ENCODE data around the gene PARVG. TPM values are rescaled to one million over a fixed set of nuclear protein-coding genes. Genes with fewer than 3 reads are reported as not detected.

Gene PARVG
- total and polyA plus RNA-seq, 2 of the 8 experiments (the other 6 are each of a cell fraction or from before 2014, with no cell fraction given), result 0.37 to 1.5 TPM

DNA sequence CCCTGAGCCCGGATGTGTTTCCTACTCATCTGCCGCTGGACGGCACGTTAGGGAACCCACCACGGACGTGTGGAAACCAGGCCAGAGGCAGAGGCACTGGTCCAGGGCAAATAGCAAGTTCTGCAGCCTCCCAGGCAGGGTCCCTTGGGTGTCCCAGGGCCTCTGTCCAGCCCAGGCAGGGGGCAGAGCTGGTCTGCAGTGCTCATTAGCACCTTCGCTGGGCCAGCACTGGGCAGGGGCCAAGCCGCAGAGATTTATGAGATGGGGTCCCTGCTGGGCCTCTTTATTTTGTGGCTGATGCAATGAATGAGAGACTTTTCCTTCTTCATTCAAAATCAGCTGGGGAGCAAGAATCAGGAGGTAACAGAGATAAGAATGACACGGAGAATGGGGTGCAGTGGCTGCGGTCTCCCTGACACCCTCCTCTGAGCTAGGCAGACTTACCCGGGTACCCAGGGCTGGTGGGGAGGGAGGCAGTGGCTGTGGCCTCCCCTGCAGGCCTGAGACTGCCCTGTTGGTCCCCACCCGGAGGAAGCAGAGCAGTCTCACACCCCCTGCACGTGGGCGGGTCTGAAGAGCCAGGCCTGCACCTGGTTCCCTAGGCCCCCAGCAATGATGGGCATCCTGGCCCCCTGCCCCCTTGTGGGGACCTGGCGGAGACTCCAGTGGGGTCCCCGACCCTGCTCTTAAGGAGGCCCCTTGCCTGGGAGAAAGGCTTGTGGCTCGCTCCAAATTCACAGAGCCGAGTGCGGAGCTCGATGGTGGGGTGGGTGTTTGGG lies 14.0 kb upstream of the PARVG start:
- Histone ChIP-seq H3K27ac (ENCODE audit: low read depth, low read length) (no peak overlapping the region; the same call in 1 of the 2 replicates), H3K18ac (ENCODE audit: extremely low read depth, low read length) (peak overlapping the region; percentile 87), H2AFZ (ENCODE audit: low read length) (no peak overlapping the region), H2AK5ac (ENCODE audit: low read depth, low read length) (peak overlapping the region; percentile 56; the same call in 1 of the 2 replicates), H2BK20ac (ENCODE audit: low read length) (no peak overlapping the region), H3K4me2 (ENCODE audit: insufficient read depth in 1 of 2, low read depth in 2 of 2, low read length in 2 of 2) (no peak overlapping the region), H3K27me3 (replicated peaks in 1 of 4; ENCODE audit: control insufficient read depth in 3 of 4, extremely low read depth in 1 of 4, insufficient read depth in 3 of 4, low read length in 3 of 4) (no peaks in the 10 kb centered on the region), H2BK120ac (replicated peaks; ENCODE audit: low read depth, low read length) (no peak overlapping the region), H3K9ac (replicated peaks in 1 of 4; ENCODE audit: extremely low read depth in 1 of 4, low read depth in 3 of 4, low read length in 3 of 4) (no peak overlapping the region), H3K4me1 (replicated peaks in 1 of 4; ENCODE audit: control insufficient read depth in 3 of 4, insufficient read depth in 4 of 4, low read length in 3 of 4) (peaks cover 0 to 8% (median 2%) of the 10 kb centered on the region in 4 experiments; a peak in 6 of 7 replicates), H3K56ac (replicated peaks; ENCODE audit: insufficient read length, low read depth, low read length) (no peak overlapping the region), H3K4me3 (ENCODE audit: extremely low read depth in 1 of 4, insufficient read depth in 2 of 4, low read depth in 3 of 4, low read length in 4 of 4) (no peak overlapping the region), H3K23me2 (ENCODE audit: low read depth, low read length) (no peaks in the 10 kb centered on the region), H4K5ac (ENCODE audit: insufficient read length, low read depth, low read length) (no peak overlapping the region), H2BK5ac (ENCODE audit: low read depth, low read length) (peak overlapping the region; percentile 66; the same call in 1 of the 2 replicates), H3K36me3 (ENCODE audit: control insufficient read depth in 2 of 4, insufficient read depth in 4 of 4, low read length in 3 of 4) (no peaks in the 10 kb centered on the region), H2BK12ac (ENCODE audit: low read depth, low read length) (peak overlapping the region; percentile 80; the same call in 1 of the 2 replicates), H3K79me1 (ENCODE audit: low read depth, low read length) (no peaks in the 10 kb centered on the region), H4K8ac (ENCODE audit: extremely low read depth, insufficient read depth, low read length) (peak overlapping the region; percentile 59), H3K79me2 (ENCODE audit: control insufficient read depth in 1 of 2, insufficient read depth in 2 of 2, low read length in 2 of 2) (no peaks in the 10 kb centered on the region), H3K14ac (ENCODE audit: insufficient read length) (no peak overlapping the region), H3K23ac (ENCODE audit: insufficient read length) (no peak overlapping the region), H3K4ac (replicated peaks; ENCODE audit: insufficient read length, low read depth, low read length) (peak overlapping the region; percentile 34), H4K20me1 (replicated peaks in 1 of 2; ENCODE audit: control insufficient read depth in 1 of 2, insufficient read depth in 2 of 2, low read length in 2 of 2) (no peaks in the 10 kb centered on the region), H2BK15ac (ENCODE audit: low read length) (peak overlapping the region; percentile 72; the same call in 1 of the 2 replicates), H4K91ac (replicated peaks; ENCODE audit: insufficient read length, low read length) (peak overlapping the region; percentile 83), H3K9me3 (ENCODE audit: insufficient read depth in 2 of 2, low read depth in 1 of 2, low read length in 1 of 2) (no peaks in the 10 kb centered on the region)
- CTCF ChIA-PET (ENCODE audit: partially characterized antibody), result interaction anchor here (1.0 to 2.9 kb wide), 4 partner anchors 14 to 81 kb away, joined by 3 to 7 read pairs (median 5); partner anchors contain the start of gene PARVG
- POLR2A ChIA-PET (ENCODE audit: partially characterized antibody), result interaction anchor here (0.6 to 2.1 kb wide), 4 partner anchors 13 to 551 kb away, joined by 4 to 7 read pairs (median 4); partner anchors contain the start of genes PARVG and PNPLA3
- no peak for DNase-seq (ENCODE audit: low read depth in 1 of 2, low spot score in 2 of 2)
- FAIRE-seq, result no peak
- 92% methylated on average over 20 of the region's 20 CpGs; no CpG with 5 or more reads in 1 of the 2 experiments for WGBS, 2 experiments (ENCODE audit: extremely low coverage in 1 of 2, insufficient coverage in 1 of 2, insufficient read length in 1 of 2, insufficient replicate concordance in 2 of 2, low coverage in 1 of 2, low lambda C conversion rate in 2 of 2, missing lambda C conversion rate in 1 of 2)
- TF ChIP-seq ZNF274 (IDR thresholded peaks at IDR 0.05; ENCODE audit: borderline replicate concordance, extremely low read depth, low read length) (no peak), EGR1 (IDR thresholded peaks at IDR 0.05; ENCODE audit: borderline replicate concordance, low read depth, low read length) (no peak), EZH2 (IDR thresholded peaks at IDR 0.05; ENCODE audit: low read depth, low read length, severe bottlenecking) (no peak), PHF8 (conservative IDR thresholded peaks at IDR 0.05; ENCODE audit: low read depth, low read length) (no peak), KDM4A (IDR thresholded peaks at IDR 0.05; ENCODE audit: low read depth, low read length, severe bottlenecking) (no peak), SAP30 (IDR thresholded peaks at IDR 0.05; ENCODE audit: insufficient read depth, insufficient replicate concordance, low read length) (no peak), CEBPB (IDR thresholded peaks at IDR 0.05; ENCODE audit: low read depth, low read length) (no peak), YY1 (IDR thresholded peaks at IDR 0.05; ENCODE audit: low read depth, low read length) (no peak), TEAD4 (IDR thresholded peaks at IDR 0.05; ENCODE audit: low read depth, low read length) (no peak), GTF2F1 (IDR thresholded peaks at IDR 0.05; ENCODE audit: borderline replicate concordance, low read depth, low read length) (no peak), SRF (IDR thresholded peaks at IDR 0.05; ENCODE audit: low read depth, low read length) (no peak), KDM1A (IDR thresholded peaks at IDR 0.05; ENCODE audit: borderline replicate concordance, low read length) (no peak)
